Measurements from ENCODE around the gene ARFGAP2.

DNA sequence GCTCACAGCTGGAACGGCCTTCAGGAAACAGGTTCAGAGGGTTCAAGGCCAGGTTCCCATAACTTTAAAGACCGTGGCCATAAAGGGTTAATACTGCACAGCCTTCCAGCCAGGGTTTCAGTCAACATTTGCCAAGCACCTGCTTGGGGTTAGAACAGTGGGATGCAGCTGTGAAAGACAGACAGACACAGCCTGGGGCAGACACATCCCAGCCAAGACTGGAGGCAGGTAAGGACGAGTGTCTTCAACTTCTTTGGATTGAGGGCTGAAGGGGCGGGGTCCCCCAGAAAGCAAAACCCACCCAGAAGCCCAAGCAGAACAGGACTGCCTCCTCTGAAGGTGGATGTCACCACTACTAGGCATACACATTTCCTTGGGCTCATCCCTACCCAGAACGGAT, 14.3 kb downstream of the ARFGAP2 start:
- TF ChIP-seq, protein P1, sequence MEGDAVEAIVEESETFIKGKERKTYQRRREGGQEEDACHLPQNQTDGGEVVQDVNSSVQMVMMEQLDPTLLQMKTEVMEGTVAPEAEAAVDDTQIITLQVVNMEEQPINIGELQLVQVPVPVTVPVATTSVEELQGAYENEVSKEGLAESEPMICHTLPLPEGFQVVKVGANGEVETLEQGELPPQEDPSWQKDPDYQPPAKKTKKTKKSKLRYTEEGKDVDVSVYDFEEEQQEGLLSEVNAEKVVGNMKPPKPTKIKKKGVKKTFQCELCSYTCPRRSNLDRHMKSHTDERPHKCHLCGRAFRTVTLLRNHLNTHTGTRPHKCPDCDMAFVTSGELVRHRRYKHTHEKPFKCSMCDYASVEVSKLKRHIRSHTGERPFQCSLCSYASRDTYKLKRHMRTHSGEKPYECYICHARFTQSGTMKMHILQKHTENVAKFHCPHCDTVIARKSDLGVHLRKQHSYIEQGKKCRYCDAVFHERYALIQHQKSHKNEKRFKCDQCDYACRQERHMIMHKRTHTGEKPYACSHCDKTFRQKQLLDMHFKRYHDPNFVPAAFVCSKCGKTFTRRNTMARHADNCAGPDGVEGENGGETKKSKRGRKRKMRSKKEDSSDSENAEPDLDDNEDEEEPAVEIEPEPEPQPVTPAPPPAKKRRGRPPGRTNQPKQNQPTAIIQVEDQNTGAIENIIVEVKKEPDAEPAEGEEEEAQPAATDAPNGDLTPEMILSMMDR (IDR thresholded peaks at IDR 0.05; ENCODE audit: insufficient read depth, low read length, poor library complexity, severe bottlenecking) = no peak
- TF ChIP-seq EZH2phosphoT487 (conservative IDR thresholded peaks at IDR 0.05; ENCODE audit: low read length) = no peak

Data from SU-DHL-6 (cell line).